BE2C (cell line): ENCODE measurements around the gene MYL6.

ENCODE experiments used
- DNase-seq: peaks from one replicate; pipeline ENCODE4 v3.0.0-alpha.2; 2020
- H3K27me3 ChIP-seq: fragments of 250-450 bp; sonication (Bioruptor Pico); 2 replicates; pipeline ENCODE4 v1.5.1; 2020; ENCODE audit warnings: mild to moderate bottlenecking
- H3K36me3 ChIP-seq: fragments of 250-450 bp; sonication (Bioruptor Pico); 2 replicates; pipeline ENCODE4 v1.5.1; 2020; ENCODE audit warnings: mild to moderate bottlenecking
- H3K4me1 ChIP-seq: fragments of 250-450 bp; sonication (Bioruptor Pico); 2 replicates; pipeline ENCODE4 v1.5.1; 2020
- H3K4me3 ChIP-seq: 2 replicates; pipeline ENCODE4 v1.5.1; 2011; ENCODE audit warnings: low read depth, low read length
- H3K9me3 ChIP-seq: fragments of 250-450 bp; sonication (Bioruptor Pico); 2 replicates; pipeline ENCODE4 v1.5.1; 2020
- TF ChIP-seq, protein P1 (sequence below): IDR thresholded peaks from 2 replicates; pipeline ENCODE4 v1.5.1; 2012; ENCODE audit warnings: mild to moderate bottlenecking, low read depth, low read length

Gene MYL6

GRCh38 chr12:56202366-56202765 is 44.2 kb downstream of the MYL6 start:
- TF ChIP-seq, protein P1, sequence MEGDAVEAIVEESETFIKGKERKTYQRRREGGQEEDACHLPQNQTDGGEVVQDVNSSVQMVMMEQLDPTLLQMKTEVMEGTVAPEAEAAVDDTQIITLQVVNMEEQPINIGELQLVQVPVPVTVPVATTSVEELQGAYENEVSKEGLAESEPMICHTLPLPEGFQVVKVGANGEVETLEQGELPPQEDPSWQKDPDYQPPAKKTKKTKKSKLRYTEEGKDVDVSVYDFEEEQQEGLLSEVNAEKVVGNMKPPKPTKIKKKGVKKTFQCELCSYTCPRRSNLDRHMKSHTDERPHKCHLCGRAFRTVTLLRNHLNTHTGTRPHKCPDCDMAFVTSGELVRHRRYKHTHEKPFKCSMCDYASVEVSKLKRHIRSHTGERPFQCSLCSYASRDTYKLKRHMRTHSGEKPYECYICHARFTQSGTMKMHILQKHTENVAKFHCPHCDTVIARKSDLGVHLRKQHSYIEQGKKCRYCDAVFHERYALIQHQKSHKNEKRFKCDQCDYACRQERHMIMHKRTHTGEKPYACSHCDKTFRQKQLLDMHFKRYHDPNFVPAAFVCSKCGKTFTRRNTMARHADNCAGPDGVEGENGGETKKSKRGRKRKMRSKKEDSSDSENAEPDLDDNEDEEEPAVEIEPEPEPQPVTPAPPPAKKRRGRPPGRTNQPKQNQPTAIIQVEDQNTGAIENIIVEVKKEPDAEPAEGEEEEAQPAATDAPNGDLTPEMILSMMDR: no peak
- no peak for DNase-seq
- Histone ChIP-seq H3K4me1 (no peaks in the 10 kb centered on the region), H3K9me3 (no peaks in the 10 kb centered on the region), H3K27me3 (no peaks in the 10 kb centered on the region), H3K36me3 (peaks cover 8% of the 10 kb centered on the region), H3K4me3 (no peak overlapping the region)

DNA sequence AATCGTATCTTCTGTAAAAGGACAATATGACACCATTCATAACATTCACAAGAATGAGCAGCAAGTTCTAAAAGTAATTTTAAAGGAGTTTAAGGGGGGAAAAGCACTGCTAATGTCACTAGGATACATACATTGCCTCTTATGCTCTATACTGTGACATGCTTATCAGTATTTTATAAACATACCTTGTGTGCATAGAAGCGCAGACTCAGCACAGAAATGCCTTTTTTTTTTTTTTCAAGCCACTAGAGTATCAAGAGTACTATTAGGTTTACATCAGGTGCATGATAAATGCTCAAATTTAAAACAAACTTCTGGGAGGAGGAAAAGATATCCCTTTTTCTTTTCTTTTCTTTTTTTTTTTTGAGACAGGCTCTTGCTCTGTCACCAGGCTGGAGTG is 44.7 kb downstream of the MYL6 start:
- TF ChIP-seq, protein P1: no peak

DNA sequence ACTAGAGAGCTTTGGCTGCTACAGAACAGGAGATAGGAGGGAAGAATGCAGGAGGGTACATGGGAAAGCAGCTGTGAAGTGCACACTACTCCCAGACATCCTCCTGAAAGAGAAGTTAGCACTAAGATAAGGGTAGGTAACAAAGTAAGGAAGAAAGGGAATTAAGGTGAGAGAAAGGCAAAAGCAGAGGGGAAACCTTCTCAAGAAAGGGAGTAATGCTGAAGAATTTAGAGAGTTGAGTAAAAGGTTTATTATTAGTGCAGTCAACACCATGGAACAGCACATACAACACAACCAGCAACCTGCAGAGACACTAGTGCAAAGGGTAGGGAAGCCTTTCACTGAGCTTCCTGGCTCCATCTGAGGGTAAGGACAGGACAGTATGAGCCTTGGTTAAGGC is 46.1 kb downstream of the MYL6 start:
- Histone ChIP-seq H3K4me3 (no peak overlapping the region), H3K4me1 (no peaks in the 10 kb centered on the region), H3K27me3 (no peaks in the 10 kb centered on the region), H3K36me3 (peaks cover 15% of the 10 kb centered on the region), H3K9me3 (no peaks in the 10 kb centered on the region)
- DNase-seq: no peak
- TF ChIP-seq, protein P1: no peak

More for the DNA sequence above, 44.7 kb downstream of the MYL6 start:
- Histone ChIP-seq H3K36me3 (peaks cover 12% of the 10 kb centered on the region), H3K27me3 (no peaks in the 10 kb centered on the region), H3K4me3 (no peak overlapping the region), H3K4me1 (no peaks in the 10 kb centered on the region), H3K9me3 (no peaks in the 10 kb centered on the region)
- no peak for DNase-seq

GRCh38 chr12:56205445-56205844 is 47.3 kb downstream of the MYL6 start:
- H3K4me3 ChIP-seq: no peak overlapping the region
- no peak for DNase-seq
- H3K4me1 ChIP-seq: no peaks in the 10 kb centered on the region
- H3K27me3 ChIP-seq: no peaks in the 10 kb centered on the region
- TF ChIP-seq, protein P1: 0 out of 2 replicates have a peak, but pooled peaks have one; percentile 13
- H3K36me3 ChIP-seq: peaks cover 25% of the 10 kb centered on the region
- H3K9me3 ChIP-seq: no peaks in the 10 kb centered on the region

GRCh38 chr12:56206452-56207166 is 48.5 kb downstream of the MYL6 start:
- TF ChIP-seq, protein P1: peak; percentile 87
- H3K27me3 ChIP-seq: no peaks in the 10 kb centered on the region
- H3K4me1 ChIP-seq: no peaks in the 10 kb centered on the region
- H3K36me3 ChIP-seq: peaks cover 31% of the 10 kb centered on the region
- DNase-seq: peak; percentile 79
- no peak overlapping the region for H3K4me3 ChIP-seq
- no peaks in the 10 kb centered on the region for H3K9me3 ChIP-seq

DNA sequence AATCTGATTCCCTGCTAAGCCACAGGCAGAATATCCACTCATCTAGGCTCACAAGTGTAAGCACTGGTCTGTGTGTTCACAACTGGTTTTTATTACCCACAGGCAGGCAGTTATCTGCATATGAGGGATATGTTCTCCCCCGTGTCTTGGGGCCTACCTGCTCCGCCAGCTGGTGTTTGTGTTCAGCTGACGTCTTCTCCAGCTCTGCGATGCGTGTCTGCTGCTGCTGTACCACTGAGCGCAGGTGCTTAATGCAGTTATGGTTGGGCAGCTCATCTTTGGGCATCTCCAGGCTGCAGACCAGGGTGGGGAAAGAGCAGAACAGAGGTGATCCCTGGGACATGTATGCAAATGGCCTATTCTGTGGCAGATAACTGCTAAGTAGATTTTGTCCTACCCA is 49.8 kb downstream of the MYL6 start:
- Histone ChIP-seq H3K36me3 (peaks cover 44% of the 10 kb centered on the region), H3K27me3 (no peaks in the 10 kb centered on the region), H3K4me1 (no peaks in the 10 kb centered on the region), H3K9me3 (no peaks in the 10 kb centered on the region), H3K4me3 (no peak overlapping the region)
- TF ChIP-seq, protein P1: no peak
- DNase-seq: no peak
